HEK293T (cell line): ENCODE results near the gene RIMS1.

ENCODE experiments used
- FOXM1 ChIP-seq: fragments of 450-650 bp; IDR thresholded peaks from 2 replicates; pipeline ENCODE4 v1.6.1; 2017; ENCODE audit warnings: mild to moderate bottlenecking, borderline replicate concordance
- LEF1 ChIP-seq: fragments of 450-650 bp; IDR thresholded peaks from 2 replicates; pipeline ENCODE4 v1.6.1; 2017; ENCODE audit warnings: mild to moderate bottlenecking, borderline replicate concordance
- SP1 ChIP-seq: fragments of 450-650 bp; IDR thresholded peaks from 2 replicates; pipeline ENCODE4 v1.6.1; 2017

DNA sequence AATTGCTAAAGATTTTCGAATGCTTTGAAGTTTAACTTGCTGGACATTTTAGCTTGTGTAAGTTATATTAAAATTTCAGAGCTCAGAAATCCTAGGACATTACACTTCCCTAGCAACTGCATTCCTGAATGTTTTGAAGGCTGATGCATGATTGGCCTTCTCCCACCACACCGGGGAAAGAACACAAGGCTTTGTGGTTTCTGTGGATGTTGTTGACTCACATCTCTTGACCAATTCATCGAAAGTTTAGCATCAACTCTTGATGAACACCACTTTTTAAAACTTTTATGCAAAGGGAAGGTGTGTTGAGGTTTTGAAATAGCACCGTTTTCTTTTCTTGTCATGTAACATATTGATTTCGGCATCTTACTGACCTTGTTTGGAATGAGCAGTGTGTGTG is 81.1 kb downstream of the RIMS1 start:
- no peak for TF ChIP-seq SP1
- no peak for TF ChIP-seq LEF1
- TF ChIP-seq FOXM1: no peak
